Activated CD8-positive, alpha-beta memory T cell treated with anti-CD3 and anti-CD28 coated beads, Interleukin-2, amount 50 U/mL, for 4 hours (primary cell): ENCODE results near the gene DYSF.
"Not testable (repeated sequence)": the region's sequence is repeated elsewhere in the genome, so short reads cannot be mapped to it uniquely, and the experiment has no call there.

Experiments used
- DNase-seq: peaks from one replicate; pipeline ENCODE4 v3.0.0-alpha.2; 2020

The DYSF gene

DNA sequence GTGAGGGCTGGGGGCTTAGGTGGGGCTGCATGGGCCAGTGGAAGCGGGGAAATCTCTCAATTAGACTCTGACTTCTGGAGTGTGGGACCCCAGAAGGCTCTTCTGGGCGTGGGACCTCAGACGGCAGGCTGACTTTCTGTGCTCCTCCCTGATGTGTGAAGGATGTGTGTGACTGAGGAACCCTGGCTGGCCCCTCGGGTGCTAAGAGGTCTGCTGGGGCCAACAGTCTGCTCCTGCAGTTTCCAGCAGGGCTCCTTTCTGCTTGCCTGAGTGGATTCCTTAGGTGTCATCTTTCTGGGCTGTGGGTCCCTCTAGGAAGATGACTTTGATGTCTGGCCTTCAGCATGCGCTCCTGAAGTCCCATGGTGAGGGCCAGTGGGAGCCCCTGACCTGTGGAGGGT lies 167.5 kb downstream of the DYSF start:
- DNase-seq = no peak

- no peak for DNase-seq
Measured at GRCh38 chr2:71629273-71629672, 175.9 kb downstream of the DYSF start.

DNA sequence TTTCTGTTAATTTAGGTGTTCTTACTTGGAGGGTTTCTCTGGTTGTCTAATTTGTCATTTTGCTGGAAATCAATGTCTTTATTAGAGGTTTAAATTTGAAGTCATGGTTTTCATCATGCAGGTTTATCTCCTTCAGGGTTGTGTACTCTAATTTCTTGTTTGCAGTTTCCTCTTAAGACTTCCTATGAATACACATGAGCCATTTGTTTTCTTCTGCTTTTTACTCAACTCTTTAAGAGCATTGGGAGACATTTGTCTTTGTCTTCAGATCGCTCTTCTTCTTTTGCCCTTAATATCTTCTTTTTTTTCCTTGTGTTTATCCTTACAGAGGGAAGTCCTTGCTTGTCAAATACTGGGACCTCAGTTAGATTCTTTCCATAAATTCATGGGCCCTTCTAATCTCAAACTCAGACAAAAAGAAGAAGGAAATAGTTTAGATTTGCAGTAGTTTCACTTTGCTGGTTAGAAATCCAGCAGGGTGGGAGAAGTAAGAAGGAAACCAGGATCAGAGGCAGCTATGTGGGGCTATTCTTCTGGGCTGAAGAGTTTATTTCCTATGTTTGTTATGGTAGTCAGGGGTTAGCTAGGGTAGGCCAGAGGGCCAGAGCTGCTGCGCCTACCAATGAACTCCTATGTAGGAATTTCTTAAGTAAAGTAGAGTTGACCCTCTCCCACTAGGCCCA lies 176.6 kb downstream of the DYSF start:
- DNase-seq = no peak

DNA sequence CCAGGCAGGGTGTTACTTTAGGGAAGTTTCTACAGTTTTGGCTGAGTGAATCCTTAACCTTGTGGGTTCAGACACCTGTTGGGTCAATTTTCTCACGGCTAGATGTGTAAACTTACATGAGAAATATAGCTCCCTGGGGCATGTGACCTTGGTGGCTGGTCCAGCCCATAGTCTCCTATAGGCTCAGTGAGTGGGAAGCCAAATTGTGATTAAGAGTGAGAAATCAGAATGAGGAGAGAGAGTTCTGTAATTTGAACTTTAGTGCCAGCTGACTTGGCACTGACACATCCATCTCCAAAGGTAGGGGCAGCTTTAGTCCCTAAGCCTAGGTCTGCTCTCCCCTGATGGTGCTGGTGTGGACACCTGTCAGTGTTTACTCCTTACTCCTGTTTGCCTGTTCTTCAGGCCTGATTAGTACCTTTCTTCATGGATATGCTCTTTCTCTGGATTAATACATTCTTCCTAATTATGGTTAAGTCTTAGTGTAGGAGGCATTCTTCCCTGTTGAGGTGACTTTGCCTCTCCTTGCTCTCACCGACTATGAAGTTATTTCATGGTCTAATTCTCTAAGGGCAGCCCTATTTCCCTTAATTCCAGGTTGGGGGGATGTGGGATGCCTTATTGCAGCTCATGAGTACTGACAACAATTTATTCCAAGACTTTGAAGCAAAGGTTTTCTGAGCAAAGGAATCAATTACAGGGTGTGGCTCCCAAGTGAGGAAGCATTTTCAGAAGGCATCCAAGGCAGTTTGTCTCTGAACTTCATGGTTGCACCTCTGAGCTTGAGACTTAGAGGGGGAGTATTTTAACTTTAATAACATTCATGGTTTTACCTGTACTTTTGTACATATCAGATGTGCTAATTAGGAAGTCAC lies 177.3 kb downstream of the DYSF start:
- DNase-seq = no peak

DNA sequence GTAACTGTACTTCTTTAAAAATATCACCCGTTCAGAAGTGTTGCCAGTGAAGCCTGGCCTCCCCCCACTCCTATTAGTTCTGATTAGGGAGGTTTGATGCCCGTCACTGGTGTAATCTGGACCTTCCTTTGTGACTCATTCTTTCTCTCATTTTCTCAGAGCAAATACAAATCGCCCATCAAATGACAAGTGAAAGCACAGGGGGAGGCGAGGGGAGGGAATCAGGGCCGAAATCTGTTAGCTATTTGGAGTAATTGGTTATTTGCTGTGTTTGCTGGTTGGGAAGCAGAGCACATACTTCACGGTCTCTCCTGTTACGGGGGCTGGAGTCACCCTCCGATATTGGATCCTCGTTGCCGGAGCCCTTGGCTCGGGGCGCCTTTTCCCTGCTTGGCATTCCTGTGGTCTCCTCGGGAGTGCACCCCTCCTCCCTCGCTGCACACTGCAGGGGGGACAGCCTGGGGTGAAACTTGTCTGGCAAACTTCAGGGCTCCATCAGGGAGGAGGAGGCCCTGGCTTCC lies 178.1 kb downstream of the DYSF start:
- no peak for DNase-seq

GRCh38 chr2:71633086-71633485 lies 179.7 kb downstream of the DYSF start:
- DNase-seq = no peak

DNA sequence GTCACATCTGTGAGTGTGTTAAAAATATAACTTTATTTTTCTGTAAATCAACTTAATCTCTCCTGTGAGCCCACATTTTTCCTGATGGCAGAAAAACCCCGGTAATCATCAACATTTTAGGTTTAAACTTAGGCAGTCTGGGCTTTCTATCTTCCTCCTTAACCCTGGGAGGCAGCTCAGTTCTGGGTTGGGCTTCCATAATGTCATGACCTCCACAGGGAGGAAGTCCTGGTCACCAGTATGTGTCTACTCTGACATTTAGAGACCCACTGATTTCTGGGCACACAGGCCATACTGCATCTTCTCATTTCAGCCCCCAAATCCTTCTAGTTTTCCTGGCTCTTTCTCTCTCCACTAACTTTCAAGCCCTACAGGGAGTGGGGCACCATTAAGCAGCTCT lies 181.2 kb downstream of the DYSF start:
- no peak for DNase-seq

- no peak for DNase-seq
Measured at GRCh38 chr2:71635798-71636197, 182.4 kb downstream of the DYSF start.

DNA sequence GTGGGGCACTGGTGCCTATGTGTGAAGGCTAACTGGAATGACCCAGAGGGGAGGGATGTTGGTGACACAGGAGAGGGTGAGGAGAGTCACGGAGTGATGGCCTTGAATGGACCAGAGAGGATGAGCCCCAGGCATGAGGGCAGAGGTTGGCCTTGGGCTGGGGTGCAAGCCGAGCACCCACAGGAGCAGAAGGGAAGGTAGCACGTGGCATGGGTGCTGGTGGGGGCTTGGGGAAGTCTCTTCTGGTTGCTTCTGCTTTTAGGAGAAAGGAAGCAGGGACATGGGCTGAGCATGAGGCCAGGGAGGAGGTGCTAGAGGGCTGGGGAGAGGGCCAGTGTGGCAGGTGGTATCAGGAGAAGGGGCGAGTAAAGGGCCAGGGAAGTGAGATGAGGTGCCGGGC lies 183.8 kb downstream of the DYSF start:
- DNase-seq = no peak

DNA sequence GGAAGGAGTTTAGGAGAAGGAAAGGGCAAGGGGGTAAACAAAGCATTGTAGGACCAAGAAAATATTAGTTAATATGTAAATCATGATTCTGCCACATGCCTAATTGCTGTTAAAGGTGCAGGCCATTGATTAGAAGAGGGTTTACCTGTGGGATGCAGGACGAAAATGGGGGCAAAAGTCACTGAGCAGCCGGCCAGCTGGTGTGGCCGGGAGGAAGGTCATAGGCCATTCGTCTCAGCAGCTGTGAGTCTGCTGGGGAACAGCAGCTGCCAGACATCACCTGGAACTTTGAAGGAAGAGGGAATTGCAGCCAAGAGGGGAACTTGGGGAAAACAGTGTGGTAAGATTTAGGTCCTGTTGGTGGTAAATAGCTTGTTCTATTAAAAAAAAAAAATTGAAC lies 184.4 kb downstream of the DYSF start:
- DNase-seq = no peak

- DNase-seq = no peak
Measured at GRCh38 chr2:71639735-71640134, 186.4 kb downstream of the DYSF start.

GRCh38 chr2:71640489-71640888 lies 187.1 kb downstream of the DYSF start:
- DNase-seq = no peak

DNA sequence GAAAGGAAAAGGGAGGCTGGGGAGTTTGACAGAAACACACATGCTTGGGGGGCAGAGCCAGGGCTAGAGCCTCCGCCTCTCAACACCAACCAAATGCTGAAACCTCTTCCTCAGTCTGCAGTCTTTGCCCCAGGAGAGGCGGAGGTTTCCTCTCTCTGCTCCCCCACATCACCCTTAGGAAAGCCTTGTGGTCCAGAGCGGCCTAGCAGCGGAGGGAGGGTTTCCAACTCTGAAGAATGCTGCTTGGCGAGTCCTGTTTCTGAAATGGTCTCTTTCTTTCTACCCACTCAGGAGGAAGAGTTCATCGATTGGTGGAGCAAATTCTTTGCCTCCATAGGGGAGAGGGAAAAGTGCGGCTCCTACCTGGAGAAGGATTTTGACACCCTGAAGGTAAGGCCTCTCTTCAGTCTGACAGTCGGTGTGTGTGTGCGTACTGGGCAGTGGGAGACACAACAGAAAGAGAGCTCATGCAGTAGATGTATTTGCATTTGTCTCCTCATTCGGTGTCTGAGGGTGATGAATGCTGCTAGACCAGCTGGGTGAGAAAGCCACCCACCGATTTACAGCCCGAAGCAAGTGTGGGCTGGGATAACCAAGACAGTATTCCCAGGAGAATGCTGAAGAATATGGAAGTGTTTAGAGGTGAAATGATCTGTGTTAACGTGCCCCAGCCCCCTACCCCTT lies 190.5 kb downstream of the DYSF start:
- DNase-seq = no peak

GRCh38 chr2:71646028-71646427 lies 192.7 kb downstream of the DYSF start:
- DNase-seq = no peak

GRCh38 chr2:71647356-71647755 lies 194.0 kb downstream of the DYSF start:
- DNase-seq = no peak

DNA sequence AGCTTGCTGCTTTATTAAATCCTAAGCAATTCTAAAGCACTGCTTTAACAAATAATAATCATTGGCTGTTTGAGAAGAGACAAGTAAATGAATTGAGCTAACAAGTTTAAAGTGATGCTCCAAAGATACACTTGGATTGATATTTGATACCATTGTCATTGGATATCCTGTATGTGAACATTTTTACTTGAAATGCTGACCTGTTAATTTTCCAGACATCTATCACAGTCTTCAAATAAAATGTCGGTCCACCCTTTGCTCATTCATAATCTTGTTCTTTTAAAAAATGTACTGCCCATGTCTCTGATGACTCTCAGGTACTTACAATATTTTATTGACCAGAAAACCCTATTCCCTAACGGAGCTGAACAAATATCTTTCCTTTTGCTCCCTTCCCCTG lies 202.1 kb downstream of the DYSF start:
- no peak for DNase-seq

DNA sequence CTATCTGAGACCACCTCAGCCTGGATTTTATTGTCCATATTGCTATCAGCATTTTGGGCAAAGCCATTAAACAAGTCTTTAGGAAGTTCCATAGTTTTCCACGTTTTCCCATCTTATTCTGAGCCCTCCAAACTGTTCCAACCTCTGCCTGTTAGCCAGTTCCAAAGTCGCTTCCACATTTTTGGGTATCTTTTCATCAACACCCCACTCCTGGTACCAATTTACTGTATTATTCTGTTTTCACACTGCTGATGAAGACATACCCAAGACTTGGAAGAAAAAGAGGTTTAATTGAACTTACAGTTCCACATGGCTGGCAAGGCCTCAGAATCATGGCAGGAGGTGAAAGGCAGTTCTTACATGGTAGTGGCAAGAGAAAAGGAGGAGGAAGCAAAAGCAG lies 204.9 kb downstream of the DYSF start:
- DNase-seq = not testable (repeated sequence)

DNA sequence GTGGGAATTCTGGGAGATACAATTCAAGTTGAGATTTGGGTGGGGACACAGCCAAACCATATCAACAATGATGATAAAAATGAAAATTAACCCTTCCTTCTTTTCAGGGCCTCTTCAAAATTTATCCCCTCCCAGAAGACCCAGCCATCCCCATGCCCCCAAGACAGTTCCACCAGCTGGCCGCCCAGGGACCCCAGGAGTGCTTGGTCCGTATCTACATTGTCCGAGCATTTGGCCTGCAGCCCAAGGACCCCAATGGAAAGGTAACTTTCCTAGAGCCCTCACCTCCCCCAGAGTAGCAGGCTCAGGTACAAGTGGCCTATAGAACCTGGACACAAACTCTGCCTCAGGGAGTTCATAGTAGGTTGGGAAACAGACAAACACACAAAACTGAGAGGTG lies 205.4 kb downstream of the DYSF start:
- DNase-seq = no peak

- no peak for DNase-seq
Measured at GRCh38 chr2:71659868-71660518, 206.6 kb downstream of the DYSF start.

- no peak for DNase-seq
Measured at GRCh38 chr2:71661782-71662181, 208.4 kb downstream of the DYSF start.

GRCh38 chr2:71662665-71663394 lies 209.5 kb downstream of the DYSF start:
- no peak for DNase-seq

DNA sequence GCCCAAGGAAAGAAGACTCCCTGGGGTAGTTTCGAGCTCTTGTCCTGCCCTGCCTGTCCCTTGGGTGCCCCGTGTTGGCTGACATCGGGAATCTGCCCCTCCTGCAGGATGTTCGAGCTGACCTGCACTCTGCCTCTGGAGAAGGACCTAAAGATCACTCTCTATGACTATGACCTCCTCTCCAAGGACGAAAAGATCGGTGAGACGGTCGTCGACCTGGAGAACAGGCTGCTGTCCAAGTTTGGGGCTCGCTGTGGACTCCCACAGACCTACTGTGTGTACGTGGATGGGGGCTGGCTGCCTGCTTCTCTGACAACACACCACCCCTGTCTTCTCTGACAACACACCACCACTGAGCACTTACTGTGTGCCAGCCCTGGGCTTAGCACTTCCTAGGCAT lies 210.8 kb downstream of the DYSF start:
- DNase-seq = no peak
